ENCODE data around the gene PRSS16.

PRSS16 gene

GRCh38 chr6:27288136-27289044 lies 40.9 kb downstream of the PRSS16 start:
- DNase-seq, result no peak

GRCh38 chr6:27290065-27290849 lies 42.8 kb downstream of the PRSS16 start:
- no peak for DNase-seq

DNA sequence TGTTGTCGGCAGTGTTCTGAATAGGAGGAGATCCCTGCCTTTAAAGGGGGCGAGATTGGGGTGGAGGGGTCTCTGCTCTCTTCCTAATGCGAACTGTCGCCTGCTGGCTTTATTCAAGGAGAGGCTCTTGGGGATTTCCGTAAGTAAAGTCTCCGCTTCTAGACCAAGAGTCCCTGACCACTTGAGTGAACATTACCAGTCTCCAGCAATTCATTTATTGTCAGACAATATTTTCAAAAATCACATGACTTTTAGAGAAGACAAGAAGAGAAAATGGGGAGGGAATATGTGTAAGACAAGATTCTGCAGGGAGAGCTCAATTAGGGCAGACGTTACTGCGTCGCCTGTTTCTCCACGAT lies 43.3 kb downstream of the PRSS16 start:
- DNase-seq, result no peak

DNA sequence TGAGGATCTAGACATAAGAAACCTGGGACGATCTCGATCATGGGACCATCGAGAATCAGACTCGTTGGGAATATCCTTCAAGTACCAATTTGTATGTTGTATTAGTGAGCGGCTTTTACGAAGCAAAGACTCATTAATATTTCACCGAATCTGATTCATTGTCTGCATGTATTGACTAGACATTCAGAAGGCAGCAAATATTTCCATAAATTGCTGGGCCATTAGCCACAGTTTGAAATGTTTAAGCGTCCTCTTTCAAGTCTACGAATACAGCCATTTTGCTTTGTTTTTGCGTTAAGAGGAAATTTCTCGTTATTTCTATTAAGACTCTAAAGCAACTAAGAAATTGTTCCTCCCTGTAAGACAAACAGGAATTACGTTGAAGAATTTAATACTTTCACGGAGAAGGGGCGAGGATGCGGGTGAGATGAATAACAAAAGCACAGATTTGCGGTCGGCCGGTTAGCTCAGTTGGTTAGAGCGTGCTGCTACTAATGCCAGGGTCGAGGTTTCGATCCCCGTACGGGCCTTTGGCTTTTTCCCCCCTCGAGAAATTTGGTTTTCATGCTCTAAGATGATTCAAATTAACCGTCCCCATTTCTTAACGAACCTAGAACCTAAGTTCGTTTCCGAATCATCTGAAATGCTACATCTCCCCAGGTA lies 46.1 kb downstream of the PRSS16 start:
- no peak for DNase-seq

GRCh38 chr6:27294409-27294808 lies 46.9 kb downstream of the PRSS16 start:
- DNase-seq, result no peak

- DNase-seq, result no peak
These were observed 48.0 kb downstream of the PRSS16 start for GRCh38 chr6:27295301-27296079.

DNA sequence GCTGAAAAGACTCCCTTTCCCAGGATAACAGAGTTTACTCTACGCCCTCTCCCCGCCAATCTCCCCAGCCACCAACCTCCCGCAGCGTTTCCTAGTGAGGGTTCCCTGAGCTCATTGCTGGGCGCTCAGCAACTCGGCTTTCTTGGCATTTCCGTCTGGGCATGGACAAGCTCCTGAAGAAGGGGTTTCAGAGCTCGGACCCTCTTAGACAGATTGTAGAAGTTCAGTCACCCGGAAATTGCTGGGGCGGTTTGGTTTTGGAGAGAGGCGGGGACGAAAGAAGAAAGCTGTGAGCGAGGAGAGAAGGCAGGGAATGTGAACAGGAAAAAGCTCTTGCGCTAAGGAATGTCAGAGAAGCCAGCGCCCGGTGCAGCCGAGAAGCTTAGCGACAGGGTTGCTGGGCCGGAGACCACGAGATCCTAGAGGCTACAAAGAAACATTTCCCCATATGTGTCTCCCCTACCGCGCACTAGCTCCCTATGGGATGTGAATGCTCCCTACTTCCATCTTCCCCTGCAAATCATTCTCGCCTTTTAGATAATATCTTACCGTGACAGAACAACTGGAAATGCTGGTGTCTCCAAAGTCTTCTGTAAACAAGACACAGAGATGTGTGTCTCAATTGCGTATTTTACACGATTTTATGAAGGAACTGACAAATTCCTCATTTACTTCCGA lies 48.7 kb downstream of the PRSS16 start:
- DNase-seq, result no peak

GRCh38 chr6:27297484-27297856 lies 50.0 kb downstream of the PRSS16 start:
- no peak for DNase-seq

DNA sequence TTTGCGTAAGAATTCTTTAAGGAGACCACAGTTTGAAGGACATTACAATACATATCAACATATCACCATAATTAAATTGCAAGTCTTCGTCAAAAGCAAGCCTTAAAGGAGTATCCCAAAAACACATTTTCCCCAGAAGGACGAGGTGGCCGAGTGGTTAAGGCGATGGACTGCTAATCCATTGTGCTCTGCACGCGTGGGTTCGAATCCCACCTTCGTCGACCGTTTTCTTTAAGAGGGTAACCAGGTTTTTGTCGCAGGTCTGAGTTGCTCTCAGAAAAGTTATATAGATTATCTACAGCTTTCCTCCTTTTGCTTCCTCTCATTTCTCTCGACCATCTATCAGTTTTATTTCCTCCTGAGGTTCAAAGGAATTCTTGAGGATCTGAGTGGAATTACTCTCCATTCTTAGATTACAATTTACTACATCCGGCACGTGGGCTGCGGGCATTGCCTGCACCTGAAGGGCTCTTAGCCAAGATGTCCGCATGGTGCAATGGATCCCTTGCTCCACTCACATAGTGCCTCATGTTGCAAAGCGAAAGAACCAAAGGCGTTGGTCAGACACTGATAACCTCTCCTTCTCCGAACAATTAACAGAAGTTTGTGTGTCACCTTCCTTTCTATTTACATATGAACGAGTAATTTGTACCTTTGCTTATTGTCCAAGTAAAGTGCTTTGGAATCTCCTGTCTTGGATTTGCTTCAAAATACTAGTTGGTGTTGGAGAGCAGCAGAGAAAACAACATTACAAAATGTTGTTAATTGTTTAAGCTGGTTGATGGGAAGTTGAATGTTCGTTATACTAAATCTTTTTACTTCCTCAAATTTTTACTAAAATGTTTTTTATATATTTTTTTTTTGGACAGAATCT lies 50.6 kb downstream of the PRSS16 start:
- DNase-seq, result no peak

DNA sequence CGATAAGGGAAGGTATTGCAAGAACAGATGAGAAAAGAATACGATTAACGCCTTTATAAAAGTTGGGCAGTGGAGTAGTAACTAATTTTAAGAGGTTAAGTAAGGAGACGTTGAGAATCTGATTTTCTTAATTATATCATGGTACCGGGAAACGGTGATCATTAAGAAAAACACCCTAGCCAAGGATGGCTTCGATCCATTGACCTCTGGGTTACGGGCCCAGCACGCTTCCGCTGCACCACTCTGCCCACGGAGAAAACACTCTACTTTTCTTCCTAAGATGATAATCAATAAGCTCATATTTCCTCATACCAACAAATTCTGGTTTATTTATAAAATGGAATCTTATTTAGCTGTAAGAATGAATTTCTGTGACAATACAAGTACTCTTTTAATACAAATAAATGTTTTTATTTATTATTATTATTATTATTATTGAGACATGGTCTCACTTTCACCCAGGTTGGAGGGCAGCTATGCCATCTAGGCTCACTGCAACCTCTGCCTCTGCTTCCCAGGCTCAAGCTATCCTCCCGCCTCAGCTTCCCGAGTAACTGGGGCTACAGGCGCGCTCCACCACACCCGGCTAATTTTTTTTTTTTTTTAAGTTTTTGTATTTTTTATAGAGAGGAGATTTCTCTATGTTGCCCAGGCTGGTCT lies 56.2 kb downstream of the PRSS16 start:
- DNase-seq, result no peak

Measured in NCI-H1417 treated with DMSO at 0.1 percent for 48 hours (cell line).